CD4-positive, alpha-beta T cell (primary cell): ENCODE data around the gene DNPEP. TPM values are rescaled to one million over a fixed set of nuclear protein-coding genes. Genes with fewer than 3 reads are reported as not detected.
A peak's percentile ranks its signal among the peaks of the same experiment; 100 is the strongest.

Experiments used
- ATAC-seq: fragments of 200-7000 bp; cut with Tn5 transposase; one replicate; pipeline ENCODE4 v1.10.0; 2022; ENCODE audit warnings: mild to moderate bottlenecking; ENCODE audit not compliant: poor library complexity
- CTCF ChIA-PET: fragments of 350-600 bp; sonication (Branson Sonifier 250); formaldehyde crosslinking; loops from one replicate; lab custom pipeline; 2021; ENCODE audit warnings: antibody characterized with exemption, inconsistent platforms; lab: Charles Lee
- POLR2A ChIA-PET: fragments of 350-600 bp; sonication (Branson Sonifier 250); formaldehyde crosslinking; loops from one replicate; lab custom pipeline; 2021; ENCODE audit warnings: antibody characterized with exemption, inconsistent platforms; lab: Charles Lee
- DNase-seq, 14 experiments: peaks; one replicate each; pipeline ENCODE4 v3.0.0-alpha.2; 2013 to 2020; ENCODE audit warnings: mixed read lengths in 2 of 14
- H3K27ac ChIP-seq, 2 donors: one replicate each; pipeline versions ENCODE4 v1.5.1 to v1.7.0; 2013; ENCODE audit warnings: low read length in 2 of 2, low read depth in 1 of 2, mild to moderate bottlenecking in 1 of 2
- H3K27me3 ChIP-seq, 2 experiments: 1 replicate in 1 of 2; 2 replicates in 1 of 2; pipeline versions ENCODE4 v1.6.1 to v1.7.0; 2013; ENCODE audit warnings: low read length in 2 of 2, control low read depth in 1 of 2, mild to moderate bottlenecking in 1 of 2, moderate library complexity in 1 of 2; ENCODE audit not compliant: insufficient read depth in 2 of 2, control insufficient read depth in 1 of 2
- H3K36me3 ChIP-seq: one replicate; pipeline ENCODE4 v1.6.1; 2013; ENCODE audit warnings: low read length, control low read depth; ENCODE audit not compliant: insufficient read depth
- H3K4me1 ChIP-seq: one replicate; pipeline ENCODE4 v1.6.1; 2013; ENCODE audit warnings: low read length, control low read depth; ENCODE audit not compliant: insufficient read depth
- H3K4me3 ChIP-seq: one replicate; pipeline ENCODE4 v1.5.1; 2013; ENCODE audit warnings: mild to moderate bottlenecking, low read length, moderate library complexity
- H3K9me3 ChIP-seq, 2 experiments: 1 replicate in 1 of 2; 2 replicates in 1 of 2; pipeline versions ENCODE4 v1.6.1 to v1.7.0; 2013; ENCODE audit warnings: low read length in 2 of 2, mild to moderate bottlenecking in 2 of 2, control low read depth in 1 of 2, moderate library complexity in 1 of 2; ENCODE audit not compliant: control insufficient read depth in 1 of 2, insufficient read depth in 1 of 2
- H3K27ac Mint-ChIP-seq: one replicate; pipeline ENCODE4 v1.8.0; 2020; ENCODE audit warnings: mixed read lengths
- H3K27me3 Mint-ChIP-seq: one replicate; pipeline ENCODE4 v1.8.0; 2021; ENCODE audit warnings: mixed read lengths
- H3K36me3 Mint-ChIP-seq: one replicate; pipeline ENCODE4 v1.8.0; 2021; ENCODE audit warnings: low read depth, mixed read lengths
- H3K4me1 Mint-ChIP-seq: one replicate; pipeline ENCODE4 v1.8.0; 2021; ENCODE audit warnings: low read depth, mixed read lengths
- H3K4me3 Mint-ChIP-seq: one replicate; pipeline ENCODE4 v1.8.0; 2020; ENCODE audit warnings: mild to moderate bottlenecking, mixed read lengths
- H3K9me3 Mint-ChIP-seq: one replicate; pipeline ENCODE4 v1.8.0; 2020; ENCODE audit warnings: mixed read lengths
- intact Hi-C, 2 experiments: fragments of 100-400 bp; cut with DNase I in 1 of 2; cut with micrococcal nuclease in 1 of 2; formaldehyde crosslinking; loops; one replicate each; pipeline versions ENCODE4 v1.15.1 to v1.9.0; 2023 to 2025; cut with DNase I, micrococcal nuclease
- total RNA-seq, 174 experiments: library from RNA in 2 of 174; stranded (reverse) in 2 of 174; gene quantifications; one replicate each; pipeline ENCODE4 v1.2.3 and lab custom pipeline; 2021 to 2026
- TF ChIP-seq, protein P1 (sequence below): fragments of 200-600 bp; IDR thresholded peaks from one replicate; pipeline ENCODE4 v1.8.0; 2022; ENCODE audit warnings: antibody characterized with exemption, mild to moderate bottlenecking

Gene DNPEP
- total RNA-seq, 2 experiments from 2014 or later: 99.0 to 99.9 TPM

- H3K27ac Mint-ChIP-seq: no peak overlapping the region
- Histone ChIP-seq H3K27ac (no peak overlapping the region), H3K36me3 (no peaks in the 10 kb centered on the region), H3K27me3 (peaks cover 25 to 27% of the 10 kb centered on the region in 2 experiments), H3K4me1 (peaks cover 10% of the 10 kb centered on the region), H3K9me3 (peaks cover 0 to 14% of the 10 kb centered on the region in 2 experiments), H3K4me3 (no peak overlapping the region)
- TF ChIP-seq, protein P1, sequence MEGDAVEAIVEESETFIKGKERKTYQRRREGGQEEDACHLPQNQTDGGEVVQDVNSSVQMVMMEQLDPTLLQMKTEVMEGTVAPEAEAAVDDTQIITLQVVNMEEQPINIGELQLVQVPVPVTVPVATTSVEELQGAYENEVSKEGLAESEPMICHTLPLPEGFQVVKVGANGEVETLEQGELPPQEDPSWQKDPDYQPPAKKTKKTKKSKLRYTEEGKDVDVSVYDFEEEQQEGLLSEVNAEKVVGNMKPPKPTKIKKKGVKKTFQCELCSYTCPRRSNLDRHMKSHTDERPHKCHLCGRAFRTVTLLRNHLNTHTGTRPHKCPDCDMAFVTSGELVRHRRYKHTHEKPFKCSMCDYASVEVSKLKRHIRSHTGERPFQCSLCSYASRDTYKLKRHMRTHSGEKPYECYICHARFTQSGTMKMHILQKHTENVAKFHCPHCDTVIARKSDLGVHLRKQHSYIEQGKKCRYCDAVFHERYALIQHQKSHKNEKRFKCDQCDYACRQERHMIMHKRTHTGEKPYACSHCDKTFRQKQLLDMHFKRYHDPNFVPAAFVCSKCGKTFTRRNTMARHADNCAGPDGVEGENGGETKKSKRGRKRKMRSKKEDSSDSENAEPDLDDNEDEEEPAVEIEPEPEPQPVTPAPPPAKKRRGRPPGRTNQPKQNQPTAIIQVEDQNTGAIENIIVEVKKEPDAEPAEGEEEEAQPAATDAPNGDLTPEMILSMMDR: no peak
- intact Hi-C loops: no loop called here
- no peak for ATAC-seq
- H3K4me1 Mint-ChIP-seq: peaks cover under 1% of the 10 kb centered on the region
- DNase-seq: no peak
- no peaks in the 10 kb centered on the region for H3K36me3 Mint-ChIP-seq
- no peak overlapping the region for H3K4me3 Mint-ChIP-seq
- POLR2A ChIA-PET: no interaction called here
- peaks cover 33% of the 10 kb centered on the region for H3K27me3 Mint-ChIP-seq
- no peaks in the 10 kb centered on the region for H3K9me3 Mint-ChIP-seq
- CTCF ChIA-PET: no interaction called here
These were observed 48.0 kb upstream of the DNPEP start for GRCh38 chr2:219435701-219436100.

DNA sequence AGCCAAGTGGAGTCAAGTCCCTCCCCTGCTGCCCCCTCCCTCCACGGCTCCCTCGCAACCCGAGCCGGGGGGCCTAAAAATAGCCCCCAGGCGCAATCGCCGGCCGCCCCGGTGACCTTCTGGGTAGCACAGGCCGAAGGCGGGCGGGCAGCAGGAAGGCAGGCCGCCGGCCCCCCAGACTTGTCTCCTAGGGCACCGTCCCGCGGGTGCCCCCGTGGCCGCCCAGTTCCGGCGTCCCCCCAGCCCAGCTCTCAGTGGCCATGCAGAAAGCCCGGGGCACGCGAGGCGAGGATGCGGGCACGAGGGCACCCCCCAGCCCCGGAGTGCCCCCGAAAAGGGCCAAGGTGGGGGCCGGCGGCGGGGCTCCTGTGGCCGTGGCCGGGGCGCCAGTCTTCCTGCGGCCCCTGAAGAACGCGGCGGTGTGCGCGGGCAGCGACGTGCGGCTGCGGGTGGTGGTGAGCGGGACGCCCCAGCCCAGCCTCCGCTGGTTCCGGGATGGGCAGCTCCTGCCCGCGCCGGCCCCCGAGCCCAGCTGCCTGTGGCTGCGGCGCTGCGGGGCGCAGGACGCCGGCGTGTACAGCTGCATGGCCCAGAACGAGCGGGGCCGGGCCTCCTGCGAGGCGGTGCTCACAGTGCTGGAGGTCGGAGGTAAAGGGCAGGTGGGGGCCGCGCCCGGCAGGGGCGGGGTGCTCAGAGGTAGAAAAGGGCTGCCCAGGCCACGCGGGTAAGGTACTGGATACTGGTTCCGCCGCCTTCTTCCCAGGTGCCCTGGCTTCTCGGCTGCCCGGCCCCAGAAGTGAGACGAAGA is 47.2 kb upstream of the DNPEP start, which contains the start of gene SPEG:
SPEG (plus strand) TSS at position 126 of the 808 bp plus-strand sequence; CDS start at position 261, 135 bp downstream.
- H3K9me3 Mint-ChIP-seq: no peaks in the 10 kb centered on the region
- ATAC-seq: no peak
- Histone ChIP-seq H3K27ac (no peak within 1 kb of the TSS), H3K4me1 (peaks cover 10% of the 10 kb centered on the region), H3K27me3 (peaks cover 23 to 27% of the 10 kb centered on the region in 2 experiments), H3K36me3 (no peaks in the 10 kb centered on the region), H3K9me3 (peaks cover 0 to 14% of the 10 kb centered on the region in 2 experiments), H3K4me3 (no peak within 1 kb of the TSS)
- TF ChIP-seq, protein P1: no peak
- ChIA-PET POLR2A (interaction anchor here (1.7 kb wide), 1 partner anchor 63 kb away, joined by 4 read pairs; no protein-coding TSS in a partner anchor), CTCF (no interaction called here)
- no peak within 1 kb of the TSS for H3K4me3 Mint-ChIP-seq
- H3K27ac Mint-ChIP-seq: no peak within 1 kb of the TSS
- DNase-seq: peak in 1 of 14 experiments; percentile 13
- no peaks in the 10 kb centered on the region for H3K4me1 Mint-ChIP-seq
- H3K27me3 Mint-ChIP-seq: peaks cover 32% of the 10 kb centered on the region
- no peaks in the 10 kb centered on the region for H3K36me3 Mint-ChIP-seq
- intact Hi-C loops: loop anchor here in 1 of 2 experiments (1.0 kb wide), 1 partner anchor 32 kb away; no protein-coding TSS in a partner anchor

- peaks cover 22 to 27% of the 10 kb centered on the region in 2 experiments for H3K27me3 ChIP-seq
- TF ChIP-seq, protein P1: no peak
- peaks cover 10% of the 10 kb centered on the region for H3K4me1 ChIP-seq
- Mint-ChIP-seq H3K27me3 (peaks cover 32% of the 10 kb centered on the region), H3K4me3 (no peak overlapping the region), H3K9me3 (no peaks in the 10 kb centered on the region), H3K36me3 (no peaks in the 10 kb centered on the region), H3K27ac (no peak overlapping the region), H3K4me1 (no peaks in the 10 kb centered on the region)
- POLR2A ChIA-PET: interaction anchor here (1.7 kb wide), 1 partner anchor 63 kb away, joined by 4 read pairs; no protein-coding TSS in a partner anchor
- H3K27ac ChIP-seq: no peak overlapping the region
- intact Hi-C loops: loop anchor here in 1 of 2 experiments (1.0 kb wide), 1 partner anchor 31 kb away; no protein-coding TSS in a partner anchor
- CTCF ChIA-PET: no interaction called here
- ATAC-seq (no peak), DNase-seq (no peak)
- H3K9me3 ChIP-seq: peaks cover 0 to 14% of the 10 kb centered on the region in 2 experiments
- H3K4me3 ChIP-seq: no peak overlapping the region
- no peaks in the 10 kb centered on the region for H3K36me3 ChIP-seq
These were observed 46.7 kb upstream of the DNPEP start for GRCh38 chr2:219434468-219434717.
